ENCODE measurements around the gene CSHL1.

GRCh38 chr17:63911041-63911635 lies at the start of gene CSHL1:
- TF ChIP-seq EZH2 (IDR thresholded peaks at IDR 0.05; ENCODE audit: low read length, missing control alignments) = no peak
- TF ChIP-seq CTCF (conservative IDR thresholded peaks at IDR 0.05 in 1 of 2, IDR thresholded peaks at IDR 0.05 in 1 of 2; ENCODE audit: low read depth in 1 of 2, low read length in 2 of 2) = no peak
